Measurements from ENCODE around the gene TTBK1.

The TTBK1 gene

GRCh38 chr6:43256670-43257366 is 13.5 kb downstream of the TTBK1 start:
- no peak overlapping the region for H3K27ac ChIP-seq
- no peaks in the 10 kb centered on the region for H3K4me1 ChIP-seq (ENCODE audit: control insufficient read depth in 1 of 2, insufficient read depth in 1 of 2, low read depth in 1 of 2, low read length in 1 of 2)
- no peaks in the 10 kb centered on the region for H3K36me3 ChIP-seq
- TF ChIP-seq CTCF (IDR thresholded peaks at IDR 0.05), result no peak
- no peak overlapping the region for H3K4me3 ChIP-seq (ENCODE audit: low read depth in 1 of 2, low read length in 1 of 2)
- H3K9me3 ChIP-seq, result no peaks in the 10 kb centered on the region
- peaks cover 59% of the 10 kb centered on the region for H3K27me3 ChIP-seq

GRCh38 chr6:43257367-43258145 is 14.3 kb downstream of the TTBK1 start:
- no peaks in the 10 kb centered on the region for H3K36me3 ChIP-seq
- H3K4me1 ChIP-seq (ENCODE audit: control insufficient read depth in 1 of 2, insufficient read depth in 1 of 2, low read depth in 1 of 2, low read length in 1 of 2), result no peaks in the 10 kb centered on the region
- no peaks in the 10 kb centered on the region for H3K9me3 ChIP-seq
- peaks cover 52% of the 10 kb centered on the region for H3K27me3 ChIP-seq
- no peak for TF ChIP-seq CTCF (IDR thresholded peaks at IDR 0.05)
- no peak overlapping the region for H3K4me3 ChIP-seq (ENCODE audit: low read depth in 1 of 2, low read length in 1 of 2)
- H3K27ac ChIP-seq, result no peak overlapping the region

GRCh38 chr6:43258180-43258579 is 14.9 kb downstream of the TTBK1 start:
- peaks cover 45% of the 10 kb centered on the region for H3K27me3 ChIP-seq
- no peak for TF ChIP-seq CTCF (IDR thresholded peaks at IDR 0.05)
- no peaks in the 10 kb centered on the region for H3K36me3 ChIP-seq
- no peak overlapping the region for H3K27ac ChIP-seq
- H3K9me3 ChIP-seq, result no peaks in the 10 kb centered on the region
- no peak overlapping the region for H3K4me3 ChIP-seq (ENCODE audit: low read depth in 1 of 2, low read length in 1 of 2)
- no peaks in the 10 kb centered on the region for H3K4me1 ChIP-seq (ENCODE audit: control insufficient read depth in 1 of 2, insufficient read depth in 1 of 2, low read depth in 1 of 2, low read length in 1 of 2)

GRCh38 chr6:43258807-43259686 is 15.8 kb downstream of the TTBK1 start:
- no peaks in the 10 kb centered on the region for H3K4me1 ChIP-seq (ENCODE audit: control insufficient read depth in 1 of 2, insufficient read depth in 1 of 2, low read depth in 1 of 2, low read length in 1 of 2)
- no peak for TF ChIP-seq CTCF (IDR thresholded peaks at IDR 0.05)

GRCh38 chr6:43260791-43261190 is 17.5 kb downstream of the TTBK1 start:
- no peaks in the 10 kb centered on the region for H3K4me1 ChIP-seq (ENCODE audit: control insufficient read depth in 1 of 2, insufficient read depth in 1 of 2, low read depth in 1 of 2, low read length in 1 of 2)
- no peak overlapping the region for H3K4me3 ChIP-seq (ENCODE audit: low read depth in 1 of 2, low read length in 1 of 2)
- peaks cover 23% of the 10 kb centered on the region for H3K27me3 ChIP-seq
- H3K36me3 ChIP-seq, result no peaks in the 10 kb centered on the region
- no peak overlapping the region for H3K27ac ChIP-seq
- H3K9me3 ChIP-seq, result no peaks in the 10 kb centered on the region
- TF ChIP-seq CTCF (IDR thresholded peaks at IDR 0.05), result no peak

More at GRCh38 chr6:43258807-43259686, 15.8 kb downstream of the TTBK1 start:
- no peak overlapping the region for H3K27ac ChIP-seq
- H3K36me3 ChIP-seq, result no peaks in the 10 kb centered on the region
- peaks cover 37% of the 10 kb centered on the region for H3K27me3 ChIP-seq
- no peak overlapping the region for H3K4me3 ChIP-seq (ENCODE audit: low read depth in 1 of 2, low read length in 1 of 2)
- no peaks in the 10 kb centered on the region for H3K9me3 ChIP-seq

Data from neutrophil (primary cell).